GM19438 (cell line): ENCODE measurements around the gene AREG.

ENCODE experiments used
- ATAC-seq: cut with Tn5 transposase; IDR thresholded peaks from one replicate; pipeline ENCODE4 v1.9.1; 2021; ENCODE audit warnings: low read depth; ENCODE audit not compliant: unreplicated experiment

Gene AREG

DNA sequence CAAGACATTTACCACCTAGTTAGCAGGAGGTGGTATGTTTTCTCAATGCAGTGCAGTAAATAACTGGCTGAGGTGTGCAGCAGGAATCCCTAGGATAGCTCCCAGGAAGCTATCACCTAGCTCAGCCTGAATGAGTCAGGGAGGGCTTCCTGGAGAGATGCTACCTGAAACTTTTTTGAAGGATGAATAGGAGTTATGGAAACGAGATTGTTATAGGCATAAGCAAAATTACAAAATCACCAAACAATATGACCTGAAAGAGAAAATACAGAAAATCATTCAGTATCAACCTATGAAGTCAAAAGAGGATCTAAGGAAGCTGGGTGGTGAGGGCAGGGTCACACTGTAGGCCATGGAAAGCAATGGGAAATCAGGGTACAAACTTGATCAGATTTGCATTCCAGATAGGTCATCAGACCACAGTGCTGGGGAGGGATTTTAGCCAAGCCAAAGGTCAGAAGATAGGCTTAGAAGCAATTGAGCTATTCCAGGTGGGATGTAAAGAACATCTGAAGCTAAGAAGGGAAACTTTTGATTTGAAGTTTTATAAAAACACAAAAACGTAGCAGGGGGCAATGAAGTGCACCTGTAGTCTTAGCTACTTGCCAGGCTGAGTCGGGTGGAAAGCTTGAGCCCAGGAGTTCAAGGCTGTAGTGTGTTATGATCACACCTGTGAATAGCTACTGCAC lies 11.3 kb downstream of the AREG start:
- ATAC-seq = no peak

DNA sequence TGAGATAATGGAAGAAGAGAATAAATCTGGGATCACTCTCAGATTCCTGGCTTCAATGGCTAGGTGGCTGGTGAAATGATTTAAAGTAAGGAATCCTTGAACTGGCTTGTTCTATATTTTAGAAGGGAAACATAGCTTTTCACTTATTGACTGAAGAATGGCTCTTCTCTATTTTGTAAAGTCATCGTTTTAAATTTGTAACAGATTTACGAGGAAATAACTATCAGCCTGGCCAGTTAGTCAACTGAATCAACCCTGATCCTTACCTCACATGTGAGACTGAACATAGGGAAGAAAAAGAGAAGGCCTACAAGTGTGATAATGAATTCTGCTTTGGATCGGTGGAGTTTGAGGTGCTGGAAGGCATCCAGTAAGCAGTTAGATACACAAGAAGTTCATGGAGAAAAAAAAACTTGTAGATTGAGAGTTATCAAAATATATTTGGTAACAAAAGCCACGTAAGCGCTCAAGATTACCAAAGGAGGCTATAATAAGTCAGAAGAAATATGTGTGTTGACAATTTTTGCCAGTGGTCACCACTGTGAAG lies 12.0 kb downstream of the AREG start:
- no peak for ATAC-seq

- ATAC-seq = no peak
Observed at GRCh38 chr4:74460833-74461232, 15.9 kb downstream of the AREG start.

- no peak for ATAC-seq
Observed at GRCh38 chr4:74463123-74463522, 18.2 kb downstream of the AREG start.

- ATAC-seq = no peak
Observed at GRCh38 chr4:74464291-74464690, 19.4 kb downstream of the AREG start.

- no peak for ATAC-seq
Observed at GRCh38 chr4:74466242-74466641, 21.3 kb downstream of the AREG start.

DNA sequence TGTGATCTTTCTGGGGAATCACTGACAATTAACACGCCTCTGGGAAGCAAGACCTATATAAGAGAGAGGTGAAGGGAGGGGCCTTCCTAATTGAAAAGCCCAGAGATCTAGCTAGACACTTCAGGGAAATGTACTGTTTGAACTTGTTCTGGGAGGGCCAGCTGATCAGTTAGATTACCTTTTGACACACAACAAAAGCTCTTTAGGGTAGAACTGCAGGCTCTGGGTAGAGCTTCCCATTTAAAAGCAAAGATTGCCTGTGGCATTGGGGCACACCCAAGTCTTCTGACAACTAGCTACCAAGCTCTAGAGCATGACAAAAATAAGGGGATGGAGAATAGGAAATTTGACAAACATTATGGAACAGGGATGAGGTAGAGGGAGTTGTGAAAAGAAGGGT lies 26.3 kb downstream of the AREG start:
- no peak for ATAC-seq

DNA sequence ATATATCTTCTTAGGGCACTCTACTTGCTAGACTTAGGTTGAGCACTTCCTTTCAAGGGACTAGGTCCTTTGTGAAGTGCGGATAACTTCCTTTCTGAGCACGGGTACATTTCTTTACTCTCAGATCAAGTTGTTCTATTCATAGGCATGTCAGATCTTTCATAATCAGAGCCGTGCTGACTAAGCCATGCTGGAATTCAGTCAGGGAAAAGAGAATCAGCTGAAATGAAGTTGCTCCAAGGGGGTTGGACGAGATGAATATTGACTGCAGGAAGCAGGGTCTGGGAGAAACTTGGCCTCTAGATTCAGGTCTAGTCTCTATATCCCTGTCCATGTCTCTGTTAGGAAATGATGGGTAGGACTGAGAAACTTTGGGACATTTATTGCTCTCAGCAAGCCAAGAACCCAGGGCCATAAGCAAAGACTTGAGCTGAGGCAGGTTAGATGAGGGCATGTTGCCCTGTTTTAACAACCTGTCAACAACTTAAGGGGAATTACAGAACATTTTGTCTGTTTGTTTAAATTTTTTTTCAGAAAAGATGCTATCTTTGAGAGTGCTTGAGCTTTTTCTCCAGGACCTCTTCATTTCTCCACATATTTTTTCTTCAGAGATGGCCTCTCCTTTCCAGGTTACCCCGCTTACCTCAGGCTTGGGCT lies 28.3 kb downstream of the AREG start:
- ATAC-seq = no peak

- no peak for ATAC-seq
Observed at GRCh38 chr4:74474345-74475090, 29.6 kb downstream of the AREG start.

GRCh38 chr4:74475091-74475800 lies 30.3 kb downstream of the AREG start:
- no peak for ATAC-seq

GRCh38 chr4:74475946-74476345 lies 31.0 kb downstream of the AREG start:
- no peak for ATAC-seq

DNA sequence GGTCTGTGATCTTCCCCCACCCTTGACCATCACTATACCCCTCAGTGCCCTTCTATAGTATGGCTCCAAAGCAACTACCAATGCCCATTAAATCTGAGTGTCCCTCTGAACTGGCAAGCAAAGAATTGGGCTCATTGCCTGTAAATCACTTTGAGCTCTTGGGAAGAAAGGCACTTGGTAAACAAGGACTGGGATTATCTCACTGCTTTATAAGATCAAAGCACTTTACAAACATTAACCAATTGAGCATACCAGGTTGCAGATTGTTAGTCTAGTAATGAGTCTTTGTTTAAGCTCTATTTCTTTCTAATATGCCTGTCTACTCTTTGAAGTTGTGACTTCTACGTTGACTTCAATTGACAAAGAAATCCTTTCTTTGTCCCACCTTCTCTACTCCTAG lies 34.1 kb downstream of the AREG start:
- ATAC-seq = no peak

DNA sequence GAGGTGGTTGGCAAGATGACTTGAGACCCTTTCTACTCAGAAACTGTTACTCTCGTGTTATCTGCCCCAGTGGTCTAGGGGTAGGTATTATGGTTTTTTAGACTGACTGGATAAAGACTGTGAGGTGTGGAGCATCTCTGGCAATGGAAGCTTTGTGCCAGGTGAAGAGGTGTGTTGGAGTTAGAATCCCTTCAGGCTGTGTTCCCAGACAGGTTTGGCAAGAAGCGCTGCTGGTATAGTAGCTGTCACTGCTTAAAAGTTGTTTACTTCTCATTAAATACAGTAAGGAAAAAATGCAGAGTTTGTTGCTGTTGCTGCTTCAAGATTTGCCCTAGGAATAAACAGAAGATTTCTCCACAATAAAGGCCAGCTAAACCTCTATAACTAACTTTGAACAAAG lies 35.3 kb downstream of the AREG start:
- no peak for ATAC-seq

DNA sequence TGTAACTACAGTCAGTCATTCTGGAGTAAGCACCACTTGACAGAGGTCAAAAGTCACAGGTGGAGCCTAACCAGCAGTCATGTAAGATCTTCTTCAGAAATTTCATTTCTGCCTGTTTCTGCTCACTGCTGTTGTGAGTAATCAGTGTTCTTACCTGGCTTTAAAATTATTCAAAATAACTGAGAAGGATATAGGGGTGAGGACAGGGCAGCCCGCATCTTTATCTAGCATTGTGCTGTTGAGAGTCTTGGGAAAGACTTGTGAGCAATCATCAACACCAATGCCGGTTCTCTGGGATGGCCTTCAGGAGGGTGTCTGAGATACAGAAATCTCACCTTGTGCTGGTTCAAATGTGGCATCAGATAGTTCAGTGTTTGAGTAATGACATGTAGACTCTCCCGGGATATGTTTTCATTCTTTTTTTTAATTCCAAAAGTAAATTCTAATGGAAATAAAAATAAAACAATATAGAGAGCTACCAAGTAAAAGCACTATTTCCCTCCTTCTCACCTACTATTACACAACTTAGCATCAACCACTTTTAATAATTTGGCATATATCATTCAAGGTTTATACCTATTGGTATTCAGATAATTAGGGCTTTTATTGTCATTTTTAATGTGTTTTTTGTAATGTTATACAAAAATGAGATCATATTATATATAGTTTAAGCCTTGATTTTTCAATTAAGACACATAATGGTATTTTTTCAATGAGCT lies 37.1 kb downstream of the AREG start:
- no peak for ATAC-seq

GRCh38 chr4:74483226-74483911 lies 38.4 kb downstream of the AREG start:
- no peak for ATAC-seq

GRCh38 chr4:74486905-74487304 lies 42.0 kb downstream of the AREG start:
- ATAC-seq = no peak

DNA sequence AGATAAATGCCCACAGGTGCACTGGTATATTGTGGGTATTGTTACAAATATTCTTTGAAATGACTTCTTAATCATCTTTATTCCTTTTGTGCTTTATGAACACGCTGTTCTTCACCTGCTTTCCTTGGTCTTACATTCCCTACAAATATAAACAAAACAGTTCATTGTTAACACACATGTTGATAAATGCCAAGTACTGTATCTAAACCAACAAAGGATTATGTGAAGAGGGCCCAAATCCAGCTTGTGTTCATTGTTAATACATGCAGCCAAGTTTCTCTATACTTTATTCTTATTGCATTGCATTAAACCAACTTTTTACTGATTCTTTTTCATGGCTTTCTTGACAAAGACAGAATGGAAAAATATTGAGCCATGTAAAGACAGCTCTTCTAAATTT lies 42.8 kb downstream of the AREG start:
- no peak for ATAC-seq

GRCh38 chr4:74490736-74491135 lies 45.8 kb downstream of the AREG start:
- ATAC-seq = no peak

DNA sequence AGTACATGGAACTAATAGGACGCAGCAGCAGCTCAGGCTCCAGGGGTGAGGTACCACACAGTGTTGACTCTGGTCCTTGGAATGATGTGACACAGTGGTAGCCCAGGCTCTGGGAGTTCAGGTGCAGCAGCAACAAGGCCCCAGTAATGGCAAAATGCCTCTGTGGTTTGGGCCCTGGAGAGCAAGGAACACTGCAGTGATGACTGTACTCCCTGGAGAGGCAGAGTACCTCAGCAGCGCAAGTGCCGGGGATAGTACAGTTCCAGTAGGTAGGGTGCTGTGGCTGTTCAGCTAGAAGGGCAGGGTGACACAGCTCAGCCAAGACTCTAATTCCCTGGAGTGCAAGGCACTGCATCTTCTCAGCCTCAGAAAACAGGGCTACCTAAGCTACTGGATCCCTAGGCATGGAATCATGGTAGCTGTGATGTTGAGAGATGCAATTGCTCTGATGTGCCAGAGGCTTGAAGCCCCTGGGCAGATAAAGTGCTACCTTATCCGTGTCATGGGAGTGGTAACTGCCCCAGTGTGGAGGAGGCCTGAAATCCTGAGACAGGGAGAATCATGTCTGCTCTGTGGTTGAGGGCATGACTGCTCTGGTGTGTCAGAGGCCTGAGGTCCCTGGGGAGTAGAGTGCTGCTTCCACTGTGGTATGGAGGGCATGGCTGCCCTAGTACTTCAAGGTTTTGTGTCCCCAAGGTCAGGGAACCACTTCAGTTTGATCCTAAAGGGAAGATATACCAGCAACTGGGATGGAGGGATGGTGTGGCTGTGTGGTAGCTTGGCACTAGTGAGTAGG lies 55.2 kb downstream of the AREG start:
- peak; percentile 49 for ATAC-seq
